ENCODE results near the gene CXCL16.

CXCL16 gene, protein sequence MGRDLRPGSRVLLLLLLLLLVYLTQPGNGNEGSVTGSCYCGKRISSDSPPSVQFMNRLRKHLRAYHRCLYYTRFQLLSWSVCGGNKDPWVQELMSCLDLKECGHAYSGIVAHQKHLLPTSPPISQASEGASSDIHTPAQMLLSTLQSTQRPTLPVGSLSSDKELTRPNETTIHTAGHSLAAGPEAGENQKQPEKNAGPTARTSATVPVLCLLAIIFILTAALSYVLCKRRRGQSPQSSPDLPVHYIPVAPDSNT

DNA sequence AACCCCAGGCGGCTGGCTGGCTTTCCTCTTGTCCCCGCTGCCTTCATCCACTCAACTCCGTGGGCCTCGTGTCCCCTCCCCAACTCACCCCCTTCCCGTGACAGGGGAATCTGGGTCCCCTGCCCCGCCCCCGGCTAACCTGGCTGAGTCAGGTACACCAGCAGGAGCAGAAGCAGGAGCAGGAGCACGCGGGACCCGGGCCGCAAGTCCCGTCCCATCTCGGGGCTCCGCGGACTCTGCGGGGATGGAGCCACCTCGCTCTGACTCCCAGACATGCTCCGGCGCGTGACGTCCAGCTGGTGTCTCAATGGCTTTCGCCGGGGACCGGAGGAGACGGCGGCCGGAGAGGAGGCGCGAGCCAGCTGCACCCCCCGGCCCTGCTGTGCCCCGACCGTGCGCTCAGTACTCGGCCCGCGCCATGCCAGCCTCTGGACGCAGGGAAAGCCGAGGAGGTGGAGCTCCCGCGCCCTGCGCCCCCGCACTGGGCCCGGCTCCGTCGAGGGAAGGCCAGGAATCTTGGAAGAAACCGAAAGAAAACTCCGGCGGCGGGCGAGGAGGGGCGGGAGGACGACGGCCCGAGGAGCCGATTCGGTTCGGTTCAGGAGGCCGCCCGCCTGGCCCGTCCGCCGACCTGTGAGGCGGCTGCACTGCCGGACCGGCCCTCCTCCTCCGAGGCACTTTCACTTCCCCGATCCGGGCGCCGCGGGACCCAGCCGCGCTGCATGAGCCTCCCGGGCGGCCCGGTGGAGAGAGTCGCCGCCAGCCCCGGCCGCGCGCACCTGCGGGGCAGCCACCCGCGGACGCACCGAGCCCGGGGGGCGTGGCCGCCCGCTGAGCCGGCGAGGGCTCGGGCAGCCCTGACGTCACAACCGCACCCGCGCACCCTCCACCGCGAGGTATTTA lies at the start of gene CXCL16, which contains the start of gene ZMYND15:
Gene CXCL16, minus strand, starts transcription at position 807 of the 903 bp plus-strand sequence. Its CDS starts 589 bp downstream, at position 218.
Gene ZMYND15, plus strand, starts transcription at position 712 of the 903 bp plus-strand sequence. CDS start 716 bp downstream, outside the sequence.
- peaks cover 28% of the 10 kb centered on the region for H3K4me1 Mint-ChIP-seq
- no peaks in the 10 kb centered on the region for H3K9me3 Mint-ChIP-seq
- H3K27ac Mint-ChIP-seq, result peak within 1 kb of the TSS; percentile 71
- H3K4me3 Mint-ChIP-seq, result peak within 1 kb of the TSS; percentile 77
- peak; percentile 61 for ATAC-seq
- DNase-seq, result peak; percentile 56
- H3K36me3 Mint-ChIP-seq (ENCODE audit: low read depth), result no peaks in the 10 kb centered on the region
- peaks cover 18% of the 10 kb centered on the region for H3K27me3 Mint-ChIP-seq

DNA sequence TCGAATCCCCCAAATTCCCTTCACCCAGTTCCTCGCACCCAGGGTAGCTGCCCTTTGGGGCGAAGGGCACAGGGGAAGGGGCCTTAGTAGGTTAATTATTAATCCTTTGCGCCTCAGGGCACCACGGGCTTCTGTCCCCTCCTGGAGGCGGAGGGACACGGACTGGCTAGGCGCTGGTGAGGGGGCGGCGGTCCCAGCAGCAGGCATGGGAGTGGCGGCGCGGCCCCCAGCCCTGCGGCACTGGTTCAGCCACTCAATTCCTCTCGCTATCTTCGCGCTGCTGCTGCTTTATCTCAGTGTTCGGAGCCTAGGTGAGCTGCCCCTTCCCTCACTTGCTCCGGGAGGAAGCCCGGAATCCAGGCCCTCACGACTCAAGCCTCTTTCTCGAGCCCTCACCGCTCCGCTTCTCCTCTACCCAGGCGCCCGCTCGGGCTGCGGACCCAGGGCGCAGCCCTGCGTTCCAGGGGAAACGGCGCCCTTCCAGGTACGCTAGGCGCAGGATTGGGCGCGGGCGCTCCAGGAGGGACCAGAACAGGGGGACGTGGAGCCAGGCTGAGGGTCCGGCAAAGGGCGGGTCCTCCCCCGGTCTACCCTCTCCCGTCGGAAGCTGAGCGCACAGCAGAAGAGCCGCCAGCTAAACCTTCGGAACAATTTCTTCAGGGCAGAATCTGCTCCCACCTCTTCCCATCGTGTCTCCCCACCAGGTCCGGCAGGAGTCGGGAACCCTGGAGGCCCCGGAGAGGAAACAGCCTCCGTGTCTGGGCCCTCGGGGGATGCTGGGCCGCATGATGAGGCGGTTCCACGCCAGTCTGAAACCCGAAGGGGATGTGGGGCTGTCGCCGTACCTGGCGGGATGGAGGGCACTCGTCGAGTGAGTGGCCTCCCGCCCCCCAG lies 49.3 kb upstream of the CXCL16 start, which contains the start of gene GLTPD2:
Gene GLTPD2, plus strand, starts transcription at position 158 of the 894 bp plus-strand sequence. Its CDS starts 48 bp downstream, at position 206.
- Mint-ChIP-seq H3K27me3 (peaks cover 51% of the 10 kb centered on the region), H3K36me3 (ENCODE audit: low read depth) (peaks cover 2% of the 10 kb centered on the region), H3K9me3 (no peaks in the 10 kb centered on the region), H3K4me3 (peak within 1 kb of the TSS; percentile 78), H3K4me1 (peaks cover 27% of the 10 kb centered on the region), H3K27ac (no peak within 1 kb of the TSS)
- DNase-seq (no peak), ATAC-seq (no peak)

DNA sequence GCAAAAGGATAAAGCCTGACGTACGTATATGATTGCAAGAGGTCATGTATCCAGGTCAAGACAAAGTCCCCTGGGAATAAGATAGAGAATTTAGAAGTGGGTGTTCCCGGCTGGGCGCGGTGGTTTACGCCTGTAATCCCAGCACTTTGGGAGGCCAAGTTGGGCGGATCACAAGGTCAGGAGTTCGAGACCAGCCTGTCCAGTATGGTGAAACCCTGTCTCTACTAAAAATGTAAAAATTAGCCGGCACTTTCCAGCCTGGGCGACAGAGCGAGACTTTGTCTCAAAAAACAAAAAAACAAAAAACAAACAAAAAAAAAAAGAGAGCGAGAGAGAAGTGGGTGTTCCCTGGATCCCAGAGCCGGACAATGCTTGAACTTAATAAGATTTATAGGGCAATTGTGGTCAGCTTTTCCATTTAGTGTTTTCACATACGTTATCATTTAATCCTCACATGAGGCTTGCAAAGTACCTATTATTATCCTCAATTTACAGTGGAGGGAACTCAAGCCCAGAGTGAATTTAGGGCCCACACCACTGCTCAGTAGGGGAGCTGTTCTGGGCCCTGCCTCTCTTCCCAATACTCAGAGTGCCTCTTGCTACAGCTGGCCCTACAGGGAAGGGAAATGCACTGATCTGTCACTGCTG lies 48.6 kb upstream of the CXCL16 start:
- no peak overlapping the region for H3K27ac Mint-ChIP-seq
- H3K27me3 Mint-ChIP-seq, result peaks cover 55% of the 10 kb centered on the region
- DNase-seq, result no peak
- H3K4me3 Mint-ChIP-seq, result no peak overlapping the region
- peaks cover 27% of the 10 kb centered on the region for H3K4me1 Mint-ChIP-seq
- no peaks in the 10 kb centered on the region for H3K9me3 Mint-ChIP-seq
- H3K36me3 Mint-ChIP-seq (ENCODE audit: low read depth), result peaks cover 2% of the 10 kb centered on the region
- no peak for ATAC-seq

DNA sequence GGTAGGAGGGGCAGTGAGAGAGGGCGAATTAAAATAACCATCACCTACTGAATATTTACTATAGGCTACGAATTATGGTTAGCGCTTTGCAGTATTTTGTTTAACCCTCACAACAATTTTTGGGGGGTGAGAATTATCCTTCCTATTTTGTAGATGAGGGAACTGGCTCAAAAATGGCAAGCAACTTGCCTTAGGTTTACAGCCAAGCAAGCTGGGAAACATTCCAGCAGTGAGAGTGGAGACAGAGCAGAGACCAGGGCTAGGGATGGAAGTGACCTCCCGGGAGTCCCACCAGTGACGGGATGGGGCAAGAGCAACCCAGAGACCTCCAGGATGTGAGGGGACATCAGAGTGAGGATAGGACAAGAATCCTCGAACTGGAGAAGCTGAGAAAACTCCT lies 46.8 kb upstream of the CXCL16 start:
- H3K36me3 Mint-ChIP-seq (ENCODE audit: low read depth), result peaks cover 2% of the 10 kb centered on the region
- H3K9me3 Mint-ChIP-seq, result no peaks in the 10 kb centered on the region
- ATAC-seq, result no peak
- peaks cover 63% of the 10 kb centered on the region for H3K27me3 Mint-ChIP-seq
- peaks cover 27% of the 10 kb centered on the region for H3K4me1 Mint-ChIP-seq
- DNase-seq, result no peak
- H3K4me3 Mint-ChIP-seq, result no peak overlapping the region
- H3K27ac Mint-ChIP-seq, result no peak overlapping the region

DNA sequence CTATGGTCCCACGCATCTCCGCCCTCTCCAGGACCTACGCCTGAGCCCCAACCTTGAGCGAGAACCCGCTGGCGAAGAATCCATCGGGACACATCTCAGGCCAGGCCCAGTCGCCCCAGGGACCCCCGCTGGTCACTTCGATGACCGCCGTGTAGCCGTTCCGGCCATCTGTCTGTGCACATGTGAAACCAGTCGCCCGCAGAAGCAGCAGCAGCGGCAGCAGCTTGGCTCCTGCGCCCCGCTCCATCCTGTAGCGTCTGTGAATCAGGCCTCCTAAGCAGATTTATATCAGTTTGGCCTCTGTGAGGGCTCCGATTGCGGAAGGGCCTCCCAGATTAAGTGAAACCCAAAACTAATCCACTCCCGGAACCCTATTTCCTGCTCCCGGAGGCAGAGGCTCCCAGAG lies 46.4 kb upstream of the CXCL16 start, which contains the start of gene VMO1:
Gene VMO1, minus strand, starts transcription at position 259 of the 406 bp plus-strand sequence. Its CDS starts 12 bp downstream, at position 247.
- Mint-ChIP-seq H3K4me1 (peaks cover 25% of the 10 kb centered on the region), H3K9me3 (no peaks in the 10 kb centered on the region), H3K4me3 (peak within 1 kb of the TSS; percentile 45), H3K27ac (no peak within 1 kb of the TSS), H3K27me3 (peaks cover 63% of the 10 kb centered on the region), H3K36me3 (ENCODE audit: low read depth) (peaks cover 2% of the 10 kb centered on the region)
- DNase-seq, result no peak
- no peak for ATAC-seq

DNA sequence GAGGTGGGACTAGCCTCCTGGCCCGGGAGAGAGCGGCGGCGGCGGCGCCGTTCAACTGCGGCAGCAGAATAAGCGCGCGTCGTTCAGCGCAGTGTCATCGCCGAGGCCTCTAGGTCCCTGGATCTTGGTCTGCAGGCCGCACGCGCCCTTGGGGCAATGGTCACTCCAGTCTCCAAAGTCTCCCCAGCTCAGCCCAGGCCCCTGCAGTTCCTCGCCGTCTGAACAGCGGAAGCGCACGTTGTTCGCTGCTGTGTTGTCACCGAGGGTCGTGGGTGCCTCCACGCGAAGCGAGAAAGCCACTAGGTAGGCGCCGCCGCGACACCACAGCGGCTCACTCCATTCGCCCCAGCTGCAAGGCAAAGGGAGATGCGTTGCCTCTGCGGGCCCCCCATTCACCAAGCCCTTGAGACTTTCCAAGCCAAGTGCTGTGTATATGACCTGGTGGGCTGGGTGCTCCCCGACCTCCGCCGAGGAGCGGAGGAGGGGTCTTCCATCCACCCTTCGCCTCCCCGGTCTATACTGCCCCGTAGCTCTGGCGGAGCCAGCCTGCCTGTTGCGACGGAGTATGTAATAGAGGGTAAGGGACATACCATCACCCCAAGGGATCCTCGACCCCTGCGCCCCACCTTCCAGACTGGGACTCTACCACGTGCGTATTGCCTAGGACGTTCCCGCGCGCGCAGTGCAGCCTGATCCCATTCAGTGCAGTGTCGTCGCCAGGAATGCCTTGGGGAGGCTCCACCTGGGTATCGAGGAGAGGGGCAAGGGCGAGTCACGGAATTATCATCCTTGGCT lies 45.8 kb upstream of the CXCL16 start:
- H3K4me3 Mint-ChIP-seq, result peak overlapping the region; percentile 45
- no peak overlapping the region for H3K27ac Mint-ChIP-seq
- H3K4me1 Mint-ChIP-seq, result peaks cover 19% of the 10 kb centered on the region
- ATAC-seq (no peak), DNase-seq (no peak)
- no peaks in the 10 kb centered on the region for H3K9me3 Mint-ChIP-seq
- peaks cover 68% of the 10 kb centered on the region for H3K27me3 Mint-ChIP-seq
- peaks cover 2% of the 10 kb centered on the region for H3K36me3 Mint-ChIP-seq (ENCODE audit: low read depth)

DNA sequence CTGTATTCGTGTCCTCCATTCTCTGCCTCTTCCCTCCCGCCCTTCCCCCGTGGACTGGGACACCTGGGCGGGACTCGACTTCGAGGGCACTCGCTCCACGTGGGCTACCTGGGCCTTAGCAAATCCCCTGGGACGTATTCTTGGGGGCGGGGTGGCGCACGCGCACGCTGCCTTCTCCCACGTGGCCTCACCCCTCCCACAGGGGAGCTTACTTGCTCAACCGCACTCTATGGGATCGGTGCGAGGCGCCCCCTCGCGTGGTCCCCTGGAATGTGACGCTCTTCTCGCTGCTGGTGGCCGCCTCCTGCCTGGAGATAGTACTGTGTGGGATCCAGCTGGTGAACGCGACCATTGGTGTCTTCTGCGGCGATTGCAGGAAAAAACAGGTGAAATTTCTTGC lies 42.9 kb upstream of the CXCL16 start:
- ATAC-seq, result peak; percentile 39
- Mint-ChIP-seq H3K27ac (no peak overlapping the region), H3K4me3 (no peak overlapping the region), H3K36me3 (ENCODE audit: low read depth) (no peaks in the 10 kb centered on the region), H3K9me3 (no peaks in the 10 kb centered on the region), H3K27me3 (peaks cover 68% of the 10 kb centered on the region), H3K4me1 (peaks cover 14% of the 10 kb centered on the region)
- no peak for DNase-seq

DNA sequence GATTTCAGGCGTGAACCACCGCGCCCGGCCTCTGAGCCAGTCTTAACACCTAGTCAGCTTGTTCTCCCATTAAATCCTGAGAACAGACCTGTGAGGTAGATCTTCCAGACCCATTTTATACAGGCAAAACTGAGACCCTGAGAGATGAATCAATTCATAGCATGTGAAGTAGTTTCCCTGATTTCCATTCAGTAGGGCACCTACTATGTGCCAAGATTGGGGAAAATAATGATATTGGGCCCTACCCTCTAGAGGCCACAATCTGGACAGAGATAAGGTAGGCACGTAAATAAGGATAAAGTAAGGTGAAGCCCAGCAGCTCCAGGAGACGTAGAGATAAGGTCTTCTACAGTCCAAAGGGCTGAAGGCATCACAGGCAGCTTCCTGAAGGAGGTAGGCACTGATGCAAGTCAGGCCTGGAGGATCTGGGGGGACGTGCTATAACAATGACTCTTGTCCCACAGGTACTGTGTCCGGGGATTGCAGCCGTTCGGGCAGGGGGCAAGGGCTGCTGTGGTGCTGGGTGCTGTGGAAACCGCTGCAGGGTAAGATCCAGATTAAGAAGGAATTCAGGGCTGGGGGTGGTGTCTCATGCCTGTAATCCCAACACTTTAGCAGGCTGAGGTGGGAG lies 40.7 kb upstream of the CXCL16 start:
- peaks cover 2% of the 10 kb centered on the region for H3K4me1 Mint-ChIP-seq
- H3K4me3 Mint-ChIP-seq, result no peak overlapping the region
- H3K9me3 Mint-ChIP-seq, result no peaks in the 10 kb centered on the region
- peaks cover 47% of the 10 kb centered on the region for H3K27me3 Mint-ChIP-seq
- no peaks in the 10 kb centered on the region for H3K36me3 Mint-ChIP-seq (ENCODE audit: low read depth)
- ATAC-seq (no peak), DNase-seq (no peak)
- no peak overlapping the region for H3K27ac Mint-ChIP-seq

DNA sequence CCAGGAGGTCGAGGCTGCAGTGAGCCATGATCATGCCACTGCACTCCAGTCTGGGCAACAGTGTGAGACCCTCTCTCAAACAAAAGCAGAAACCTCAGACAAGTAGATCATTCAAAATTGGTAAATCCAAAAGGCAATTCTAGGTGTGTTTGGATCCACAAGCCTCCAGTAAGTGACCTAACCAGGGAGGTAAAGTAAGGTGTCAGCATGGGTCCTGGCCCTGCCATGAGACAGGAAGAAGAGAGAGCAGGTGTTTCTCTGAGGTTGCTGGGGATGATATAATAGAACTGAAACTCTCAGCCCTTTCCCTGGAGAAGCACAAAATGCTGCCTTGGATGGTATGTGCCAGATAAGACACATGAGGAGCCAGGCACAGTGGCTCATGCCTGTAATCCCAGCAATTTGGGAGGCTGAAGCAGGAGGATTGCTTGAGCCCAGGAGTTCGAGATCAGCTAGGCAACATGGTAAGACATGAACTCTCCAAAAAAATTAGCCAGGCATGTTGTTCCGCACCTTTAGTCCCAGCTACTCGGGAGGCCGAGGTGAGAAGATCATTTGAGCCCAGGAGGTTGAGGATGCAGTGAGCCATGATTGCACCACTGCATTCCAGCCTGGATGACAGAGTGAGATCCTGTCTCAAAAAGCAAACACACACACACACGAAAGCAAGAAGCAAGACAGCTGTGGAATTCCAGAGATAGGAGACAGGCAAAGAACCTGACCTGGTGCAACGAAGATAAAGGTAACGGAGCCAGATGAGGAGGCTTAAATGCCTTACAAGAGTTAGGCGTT lies 38.4 kb upstream of the CXCL16 start:
- Mint-ChIP-seq H3K27me3 (peaks cover 28% of the 10 kb centered on the region), H3K36me3 (ENCODE audit: low read depth) (no peaks in the 10 kb centered on the region), H3K4me3 (no peak overlapping the region), H3K27ac (no peak overlapping the region), H3K9me3 (no peaks in the 10 kb centered on the region), H3K4me1 (no peaks in the 10 kb centered on the region)
- no peak for DNase-seq
- no peak for ATAC-seq

DNA sequence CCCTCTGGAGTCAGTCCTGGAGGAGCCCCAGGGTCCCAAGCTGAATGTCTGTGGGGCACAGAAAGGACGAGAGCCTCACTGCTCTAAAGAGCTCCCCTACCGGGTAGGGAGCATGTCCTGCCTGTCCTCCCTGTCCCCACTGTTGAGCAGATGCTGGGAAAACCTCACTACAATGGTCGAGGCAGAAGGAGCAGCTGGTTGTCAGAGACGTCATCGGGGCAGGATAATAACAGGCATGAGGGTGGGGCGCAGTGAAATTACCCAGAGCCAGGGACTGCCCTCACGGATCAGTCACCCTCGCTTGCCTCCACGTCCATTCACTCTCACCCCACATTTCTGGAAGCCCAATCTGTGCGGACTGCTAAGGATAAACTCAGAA lies 32.5 kb upstream of the CXCL16 start:
- Mint-ChIP-seq H3K4me1 (peaks cover 5% of the 10 kb centered on the region), H3K9me3 (no peaks in the 10 kb centered on the region), H3K4me3 (no peak overlapping the region), H3K27me3 (peaks cover 4% of the 10 kb centered on the region), H3K36me3 (ENCODE audit: low read depth) (no peaks in the 10 kb centered on the region), H3K27ac (no peak overlapping the region)
- DNase-seq, result no peak
- ATAC-seq, result no peak

DNA sequence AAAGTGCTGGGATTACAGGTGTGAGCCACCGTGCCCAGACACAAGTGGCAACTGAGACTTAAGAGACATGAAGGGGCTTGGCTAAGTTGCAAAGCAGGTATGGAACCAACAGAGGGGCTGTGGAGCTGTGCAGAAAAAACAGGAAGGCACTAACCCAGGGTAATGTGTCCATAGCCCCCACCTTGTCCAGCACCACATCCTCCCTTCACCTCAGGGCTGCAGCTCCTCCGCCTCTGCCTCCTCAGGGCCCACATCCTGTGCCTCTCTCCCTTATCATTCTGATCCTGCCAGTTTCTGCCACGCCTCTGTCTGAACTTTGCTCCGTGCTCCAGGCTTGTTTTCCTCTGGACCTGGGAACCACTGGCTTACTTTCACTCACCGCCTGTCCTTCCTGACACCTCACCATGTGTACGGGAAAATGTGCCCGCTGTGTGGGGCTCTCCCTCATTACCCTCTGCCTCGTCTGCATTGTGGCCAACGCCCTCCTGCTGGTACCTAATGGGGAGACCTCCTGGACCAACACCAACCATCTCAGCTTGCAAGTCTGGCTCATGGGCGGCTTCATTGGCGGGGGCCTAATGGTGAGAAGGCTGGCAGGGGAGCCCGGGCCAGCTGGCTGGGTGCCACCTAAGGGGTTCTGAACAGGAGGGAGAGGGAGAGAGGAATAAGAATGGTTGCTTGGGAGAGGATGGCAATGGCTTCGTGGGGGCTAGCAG lies 31.9 kb upstream of the CXCL16 start, which contains the start of gene TM4SF5:
Gene TM4SF5, plus strand, starts transcription at position 368 of the 716 bp plus-strand sequence. Its CDS starts 37 bp downstream, at position 405.
- no peak within 1 kb of the TSS for H3K4me3 Mint-ChIP-seq
- H3K27me3 Mint-ChIP-seq, result peaks cover 4% of the 10 kb centered on the region
- DNase-seq (no peak), ATAC-seq (no peak)
- H3K36me3 Mint-ChIP-seq (ENCODE audit: low read depth), result no peaks in the 10 kb centered on the region
- no peaks in the 10 kb centered on the region for H3K9me3 Mint-ChIP-seq
- H3K4me1 Mint-ChIP-seq, result peaks cover 5% of the 10 kb centered on the region
- H3K27ac Mint-ChIP-seq, result peak within 1 kb of the TSS; percentile 37

All from activated naive CD8-positive, alpha-beta T cell treated with anti-CD3 and anti-CD28 coated beads, Interleukin-2, amount 50 U/mL, for 24 hours (primary cell).